ENCODE results near the gene CHAT.

GRCh38 chr10:49662169-49662830 is 48.5 kb downstream of the CHAT start:
- TF ChIP-seq CTCF (IDR thresholded peaks at IDR 0.05; ENCODE audit: low read depth, low read length, poor library complexity, severe bottlenecking): no peak
- TF ChIP-seq EZH2phosphoT487 (IDR thresholded peaks at IDR 0.05; ENCODE audit: borderline replicate concordance, low read length): no peak
